ENCODE results near the gene UBE3B. TPM values are rescaled to one million over a fixed set of nuclear protein-coding genes. Genes with fewer than 3 reads are reported as not detected.

UBE3B gene
- total RNA-seq, 1 donor from 2014 or later = 36.9 TPM

- H3K4me1 Mint-ChIP-seq = no peaks in the 10 kb centered on the region
- ATAC-seq (ENCODE audit: low read depth) = no peak
- POLR2A ChIA-PET = no interaction called here
- intact Hi-C loops (cut with micrococcal nuclease) = no loop called here
- no peaks in the 10 kb centered on the region for H3K27me3 Mint-ChIP-seq
- CTCF ChIA-PET = interaction anchor here (1.3 kb wide), 1 partner anchor 17 kb away, joined by 3 read pairs; no protein-coding TSS in a partner anchor
- no peak for DNase-seq
- TF ChIP-seq CTCF (IDR thresholded peaks at IDR 0.05) = no peak
- no peak overlapping the region for H3K4me3 Mint-ChIP-seq
- H3K9me3 Mint-ChIP-seq = no peaks in the 10 kb centered on the region
- peaks cover 72% of the 10 kb centered on the region for H3K36me3 Mint-ChIP-seq (ENCODE audit: low read depth)
- H3K27ac Mint-ChIP-seq = no peak overlapping the region
These were observed 103.9 kb downstream of the UBE3B start for GRCh38 chr12:109581334-109581691.

- Mint-ChIP-seq H3K27me3 (no peaks in the 10 kb centered on the region), H3K4me3 (no peak overlapping the region), H3K4me1 (no peaks in the 10 kb centered on the region), H3K27ac (no peak overlapping the region), H3K9me3 (no peaks in the 10 kb centered on the region), H3K36me3 (ENCODE audit: low read depth) (peaks cover 75% of the 10 kb centered on the region)
- CTCF ChIA-PET = no interaction called here
- DNase-seq (no peak), ATAC-seq (ENCODE audit: low read depth) (no peak)
- intact Hi-C loops (cut with micrococcal nuclease) = no loop called here
- POLR2A ChIA-PET = no interaction called here
- TF ChIP-seq CTCF (IDR thresholded peaks at IDR 0.05) = no peak
These were observed 104.4 kb downstream of the UBE3B start for GRCh38 chr12:109581856-109582255.

- no peaks in the 10 kb centered on the region for H3K4me1 Mint-ChIP-seq
- no peaks in the 10 kb centered on the region for H3K9me3 Mint-ChIP-seq
- H3K27ac Mint-ChIP-seq = no peak overlapping the region
- no peaks in the 10 kb centered on the region for H3K27me3 Mint-ChIP-seq
- H3K36me3 Mint-ChIP-seq (ENCODE audit: low read depth) = peaks cover 74% of the 10 kb centered on the region
- no peak for ATAC-seq (ENCODE audit: low read depth)
- intact Hi-C loops (cut with micrococcal nuclease) = no loop called here
- H3K4me3 Mint-ChIP-seq = no peak overlapping the region
- no peak for TF ChIP-seq CTCF (IDR thresholded peaks at IDR 0.05)
- CTCF ChIA-PET = no interaction called here
- no peak for DNase-seq
- POLR2A ChIA-PET = no interaction called here
These were observed 105.2 kb downstream of the UBE3B start for GRCh38 chr12:109582636-109583035.

- intact Hi-C loops (cut with micrococcal nuclease) = no loop called here
- ChIA-PET POLR2A (interaction anchor here (1.0 kb wide), 1 partner anchor 10 kb away, joined by 3 read pairs; the partner anchor contains the start of genes MMAB and MVK), CTCF (no interaction called here)
- Mint-ChIP-seq H3K27ac (no peak overlapping the region), H3K27me3 (no peaks in the 10 kb centered on the region), H3K4me3 (no peak overlapping the region), H3K9me3 (no peaks in the 10 kb centered on the region), H3K4me1 (no peaks in the 10 kb centered on the region), H3K36me3 (ENCODE audit: low read depth) (peaks cover 74% of the 10 kb centered on the region)
- no peak for TF ChIP-seq CTCF (IDR thresholded peaks at IDR 0.05)
- ATAC-seq (ENCODE audit: low read depth) (no peak), DNase-seq (no peak)
These were observed 106.3 kb downstream of the UBE3B start for GRCh38 chr12:109583733-109584132.

Other genes with a start within 250 kb of the UBE3B start
- not detected in 2 replicates for gene FOXN4, start 168.3 kb upstream of the UBE3B start, total RNA-seq
- not detected in 2 replicates for gene MYO1H, start 129.7 kb upstream of the UBE3B start, total RNA-seq
- 32.7 and 38.7 TPM in 2 replicates for gene KCTD10, start 334 bp upstream of the UBE3B start, total RNA-seq
- 62.8 and 63.3 TPM in 2 replicates for gene MMAB, start 95.9 kb downstream of the UBE3B start, total RNA-seq
- gene MVK, start 96.2 kb downstream of the UBE3B start, total RNA-seq = 28.5 and 30.3 TPM in 2 replicates
- 0.73 and 1.6 TPM in 2 replicates for gene FAM222A, start 236.2 kb downstream of the UBE3B start, total RNA-seq

Data from activated B cell treated with CpG ODN at 0.5 μM for 24 hours (primary cell).